Thyroid gland (tissue), 4 donors: ENCODE results near the gene MIS12. TPM values are rescaled to one million over a fixed set of nuclear protein-coding genes. Genes with fewer than 3 reads are reported as not detected.

ENCODE experiments used
- DNase-seq, 2 donors: peaks; one replicate each; pipeline ENCODE4 v3.0.0-alpha.2; 2019
- H3K27ac ChIP-seq, 3 donors: fragments of 200-600 bp; sonication (generic); 1 replicate in 2 of 3; 2 replicates in 1 of 3; pipeline ENCODE4 v1.5.1; 2016 to 2019; ENCODE audit warnings: mild to moderate bottlenecking in 1 of 3, moderate library complexity in 1 of 3
- H3K27me3 ChIP-seq: fragments of 200-600 bp; sonication (generic); one replicate; pipeline ENCODE4 v1.5.1; 2019
- H3K36me3 ChIP-seq, 2 donors: fragments of 200-600 bp; sonication (generic); one replicate each; pipeline ENCODE4 v1.5.1; 2016 to 2019
- H3K4me1 ChIP-seq, 2 donors: fragments of 200-600 bp; sonication (generic); one replicate each; pipeline ENCODE4 v1.5.1; 2017 to 2019
- H3K4me3 ChIP-seq, 3 donors: fragments of 200-600 bp; sonication (generic); replicated peaks in 1 of 3; 1 replicate in 2 of 3; 2 replicates in 1 of 3; pipeline ENCODE4 v1.5.1; 2016; ENCODE audit warnings: mild to moderate bottlenecking in 1 of 3
- H3K9me3 ChIP-seq: fragments of 200-600 bp; sonication (generic); one replicate; pipeline ENCODE4 v1.5.1; 2017
- POLR2A ChIP-seq, 2 donors: fragments of 450-650 bp; IDR thresholded peaks; one replicate each; pipeline ENCODE4 v1.6.1; 2017; ENCODE audit warnings: antibody characterized with exemption in 2 of 2, mild to moderate bottlenecking in 2 of 2, moderate library complexity in 1 of 2
- WGBS, 2 donors: methylation state at CpG; one replicate each; pipeline ENCODE4 v1.1.5; 2017; 5-methylcytosine and 5-hydroxymethylcytosine counted together
- intact Hi-C: fragments of 100-400 bp; cut with DNase I; formaldehyde crosslinking; loops from one replicate; pipeline ENCODE4 v1.15.1; 2023
- total RNA-seq, 4 donors: library from RNA; depleted of rRNA; stranded (reverse); fragments of >200 nt; gene quantifications; one replicate each; pipeline ENCODE4 v1.2.3, GENCODE V29; 2016
- TF ChIP-seq, protein P1 (sequence below), 6 experiments: fragments of 200-600 bp in 3 of 6; fragments of 450-650 bp in 3 of 6; sonication (generic) in 3 of 6; IDR thresholded peaks; one replicate each; pipeline ENCODE4 v1.5.1; 2016 to 2019; ENCODE audit warnings: antibody characterized with exemption in 6 of 6, mild to moderate bottlenecking in 2 of 6, inconsistent platforms in 1 of 6, moderate library complexity in 1 of 6

Gene MIS12
- total RNA-seq, 4 donors from 2014 or later, result 25.7 to 34.5 (median 29.2) TPM

GRCh38 chr17:5513628-5514027 lies 27.3 kb downstream of the MIS12 start:
- Histone ChIP-seq H3K36me3 (peaks cover 6 to 9% of the 10 kb centered on the region in 2 donors), H3K9me3 (no peaks in the 10 kb centered on the region), H3K4me1 (no peaks in the 10 kb centered on the region), H3K4me3 (no peak overlapping the region), H3K27me3 (no peaks in the 10 kb centered on the region), H3K27ac (no peak overlapping the region)
- DNase-seq, result no peak
- WGBS, 2 donors, result 71 to 83% methylated on average over 7 of the region's 7 CpGs
- TF ChIP-seq POLR2A (IDR thresholded peaks at IDR 0.05), result no peak
- TF ChIP-seq, protein P1, sequence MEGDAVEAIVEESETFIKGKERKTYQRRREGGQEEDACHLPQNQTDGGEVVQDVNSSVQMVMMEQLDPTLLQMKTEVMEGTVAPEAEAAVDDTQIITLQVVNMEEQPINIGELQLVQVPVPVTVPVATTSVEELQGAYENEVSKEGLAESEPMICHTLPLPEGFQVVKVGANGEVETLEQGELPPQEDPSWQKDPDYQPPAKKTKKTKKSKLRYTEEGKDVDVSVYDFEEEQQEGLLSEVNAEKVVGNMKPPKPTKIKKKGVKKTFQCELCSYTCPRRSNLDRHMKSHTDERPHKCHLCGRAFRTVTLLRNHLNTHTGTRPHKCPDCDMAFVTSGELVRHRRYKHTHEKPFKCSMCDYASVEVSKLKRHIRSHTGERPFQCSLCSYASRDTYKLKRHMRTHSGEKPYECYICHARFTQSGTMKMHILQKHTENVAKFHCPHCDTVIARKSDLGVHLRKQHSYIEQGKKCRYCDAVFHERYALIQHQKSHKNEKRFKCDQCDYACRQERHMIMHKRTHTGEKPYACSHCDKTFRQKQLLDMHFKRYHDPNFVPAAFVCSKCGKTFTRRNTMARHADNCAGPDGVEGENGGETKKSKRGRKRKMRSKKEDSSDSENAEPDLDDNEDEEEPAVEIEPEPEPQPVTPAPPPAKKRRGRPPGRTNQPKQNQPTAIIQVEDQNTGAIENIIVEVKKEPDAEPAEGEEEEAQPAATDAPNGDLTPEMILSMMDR (IDR thresholded peaks at IDR 0.05), result no peak
- intact Hi-C loops, result no loop called here

DNA sequence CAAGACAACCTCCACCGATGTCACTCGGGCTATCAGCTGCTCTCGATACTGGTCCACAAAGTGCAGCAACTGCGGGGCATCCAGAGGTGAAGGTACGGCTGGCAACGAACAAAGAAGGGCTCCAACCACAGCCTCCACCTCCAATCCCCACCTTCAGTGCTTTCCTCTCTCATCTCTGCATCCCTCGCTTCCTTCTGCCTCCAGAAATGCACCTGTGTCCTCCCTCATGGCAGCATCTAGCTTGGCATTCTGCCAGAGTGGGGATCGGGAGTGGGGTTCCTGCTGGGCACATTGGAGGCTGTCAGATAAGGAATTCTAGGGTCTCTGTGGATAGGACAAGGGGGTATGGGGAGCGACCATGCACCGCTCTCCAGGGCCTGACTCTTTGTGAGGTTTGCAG lies 28.6 kb downstream of the MIS12 start:
- no peaks in the 10 kb centered on the region for H3K4me1 ChIP-seq
- no peak for DNase-seq
- no peaks in the 10 kb centered on the region for H3K9me3 ChIP-seq
- intact Hi-C loops, result no loop called here
- no peak overlapping the region for H3K4me3 ChIP-seq
- peaks cover 6 to 9% of the 10 kb centered on the region in 2 donors for H3K36me3 ChIP-seq
- no peaks in the 10 kb centered on the region for H3K27me3 ChIP-seq
- WGBS, 2 donors, result 97% methylated on average over 10 of the region's 10 CpGs
- no peak overlapping the region for H3K27ac ChIP-seq
- TF ChIP-seq POLR2A (IDR thresholded peaks at IDR 0.05), result no peak
- TF ChIP-seq, protein P1 (IDR thresholded peaks at IDR 0.05), result no peak

GRCh38 chr17:5516060-5516792 lies 29.9 kb downstream of the MIS12 start:
- no peak overlapping the region for H3K4me3 ChIP-seq
- no peaks in the 10 kb centered on the region for H3K9me3 ChIP-seq
- intact Hi-C loops, result no loop called here
- no peaks in the 10 kb centered on the region for H3K27me3 ChIP-seq
- no peak for DNase-seq
- WGBS, 2 donors, result 72 to 79% methylated on average over 5 of the region's 5 CpGs
- no peaks in the 10 kb centered on the region for H3K4me1 ChIP-seq
- peaks cover 6 to 9% of the 10 kb centered on the region in 2 donors for H3K36me3 ChIP-seq
- TF ChIP-seq, protein P1 (IDR thresholded peaks at IDR 0.05), result no peak
- TF ChIP-seq POLR2A (IDR thresholded peaks at IDR 0.05), result no peak
- H3K27ac ChIP-seq, result no peak overlapping the region

DNA sequence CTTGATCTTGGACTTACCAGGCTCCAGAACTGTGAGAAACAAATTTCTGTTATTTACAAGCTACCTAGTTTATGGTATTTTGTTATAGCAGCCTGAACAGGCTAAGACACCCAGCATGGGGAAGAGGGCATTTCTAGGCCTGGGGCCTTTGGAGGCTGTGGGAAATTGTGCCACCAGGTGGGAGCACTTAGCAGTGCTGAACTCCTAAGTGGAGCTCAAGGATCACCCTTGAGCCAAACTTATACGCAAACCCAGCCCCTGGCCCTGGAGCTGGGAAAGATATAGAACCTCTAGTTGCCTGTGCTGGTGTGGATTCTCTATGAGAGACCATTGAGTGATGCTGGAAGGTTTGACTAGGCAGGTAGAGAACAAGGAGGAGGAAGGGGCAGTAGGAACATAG lies 36.1 kb downstream of the MIS12 start:
- TF ChIP-seq, protein P1 (IDR thresholded peaks at IDR 0.05), result no peak
- no peak for TF ChIP-seq POLR2A (IDR thresholded peaks at IDR 0.05)
- DNase-seq, result no peak
- intact Hi-C loops, result no loop called here
- WGBS, 2 donors, result 63 to 100% methylated on average over 1 of the region's 1 CpG
- Histone ChIP-seq H3K36me3 (peaks cover 0 to 9% of the 10 kb centered on the region in 2 donors), H3K4me1 (no peaks in the 10 kb centered on the region), H3K9me3 (no peaks in the 10 kb centered on the region), H3K4me3 (no peak overlapping the region), H3K27ac (no peak overlapping the region), H3K27me3 (no peaks in the 10 kb centered on the region)

- no peaks in the 10 kb centered on the region for H3K4me1 ChIP-seq
- WGBS, 2 donors, result 94 to 97% methylated on average over 5 of the region's 5 CpGs
- H3K27me3 ChIP-seq, result no peaks in the 10 kb centered on the region
- H3K36me3 ChIP-seq, result peaks cover 0 to 9% of the 10 kb centered on the region in 2 donors
- no peak overlapping the region for H3K4me3 ChIP-seq
- no peak for TF ChIP-seq POLR2A (IDR thresholded peaks at IDR 0.05)
- TF ChIP-seq, protein P1 (IDR thresholded peaks at IDR 0.05), result no peak
- intact Hi-C loops, result no loop called here
- H3K9me3 ChIP-seq, result no peaks in the 10 kb centered on the region
- no peak overlapping the region for H3K27ac ChIP-seq
- DNase-seq, result no peak
Observed at GRCh38 chr17:5523249-5523648, 36.9 kb downstream of the MIS12 start.
